ENCODE measurements around the gene CNPY4.

The CNPY4 gene

GRCh38 chr7:100124301-100125230 lies 5.1 kb downstream of the CNPY4 start:
- TF ChIP-seq, protein P1, sequence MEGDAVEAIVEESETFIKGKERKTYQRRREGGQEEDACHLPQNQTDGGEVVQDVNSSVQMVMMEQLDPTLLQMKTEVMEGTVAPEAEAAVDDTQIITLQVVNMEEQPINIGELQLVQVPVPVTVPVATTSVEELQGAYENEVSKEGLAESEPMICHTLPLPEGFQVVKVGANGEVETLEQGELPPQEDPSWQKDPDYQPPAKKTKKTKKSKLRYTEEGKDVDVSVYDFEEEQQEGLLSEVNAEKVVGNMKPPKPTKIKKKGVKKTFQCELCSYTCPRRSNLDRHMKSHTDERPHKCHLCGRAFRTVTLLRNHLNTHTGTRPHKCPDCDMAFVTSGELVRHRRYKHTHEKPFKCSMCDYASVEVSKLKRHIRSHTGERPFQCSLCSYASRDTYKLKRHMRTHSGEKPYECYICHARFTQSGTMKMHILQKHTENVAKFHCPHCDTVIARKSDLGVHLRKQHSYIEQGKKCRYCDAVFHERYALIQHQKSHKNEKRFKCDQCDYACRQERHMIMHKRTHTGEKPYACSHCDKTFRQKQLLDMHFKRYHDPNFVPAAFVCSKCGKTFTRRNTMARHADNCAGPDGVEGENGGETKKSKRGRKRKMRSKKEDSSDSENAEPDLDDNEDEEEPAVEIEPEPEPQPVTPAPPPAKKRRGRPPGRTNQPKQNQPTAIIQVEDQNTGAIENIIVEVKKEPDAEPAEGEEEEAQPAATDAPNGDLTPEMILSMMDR (IDR thresholded peaks at IDR 0.05) = no peak

GRCh38 chr7:100126239-100126930 lies 7.0 kb downstream of the CNPY4 start:
- TF ChIP-seq, protein P1 (IDR thresholded peaks at IDR 0.05) = no peak

DNA sequence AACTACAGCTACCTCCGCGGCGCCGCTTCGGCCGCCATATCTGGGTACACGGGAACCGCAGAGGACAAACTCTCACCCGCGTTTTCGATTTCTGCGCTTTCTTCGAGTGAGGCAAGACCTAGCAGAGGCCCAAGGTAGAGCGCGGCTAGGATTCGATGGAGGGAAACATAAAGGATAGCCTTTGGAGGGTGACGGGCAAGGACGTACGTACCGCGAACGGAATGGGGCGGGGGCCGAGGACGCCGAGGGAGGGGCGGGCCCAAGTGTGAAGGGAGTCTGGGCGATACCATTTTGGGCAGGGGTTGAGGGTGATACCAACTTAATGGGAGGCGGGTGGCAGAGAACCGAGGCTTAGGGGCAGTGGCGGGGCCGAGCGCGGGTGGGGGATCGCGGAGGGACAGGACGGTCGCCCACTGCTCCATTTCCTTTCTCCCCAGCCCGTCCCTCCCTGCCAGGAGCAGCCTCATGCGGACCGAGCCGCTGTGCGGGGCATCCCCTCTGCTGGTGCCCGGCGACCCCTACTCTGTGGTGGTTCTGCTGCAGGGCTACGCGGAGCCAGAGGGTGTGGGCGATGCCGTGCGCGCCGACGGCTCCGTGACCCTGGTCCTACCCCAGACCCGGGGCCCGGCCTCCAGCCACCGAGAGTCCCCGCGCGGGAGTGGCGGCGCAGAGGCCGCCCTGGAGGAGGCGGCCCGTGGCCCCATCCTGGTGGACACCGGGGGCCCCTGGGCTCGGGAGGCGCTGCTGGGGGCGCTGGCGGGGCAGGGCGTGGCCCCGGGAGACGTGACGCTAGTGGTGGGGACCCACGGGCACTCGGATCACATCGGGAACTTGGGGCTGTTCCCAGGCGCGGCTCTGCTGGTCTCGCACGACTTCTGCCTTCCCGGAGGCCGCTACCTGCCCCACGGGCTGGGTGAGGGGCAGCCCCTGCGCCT lies 7.8 kb downstream of the CNPY4 start, which contains the start of gene MBLAC1:
TSS of gene MBLAC1 (plus strand) at position 37 of the 935 bp plus-strand sequence. CDS start at position 466, 429 bp downstream.
- TF ChIP-seq, protein P1 (IDR thresholded peaks at IDR 0.05) = no peak

GRCh38 chr7:100127866-100128636 lies 8.6 kb downstream of the CNPY4 start:
- TF ChIP-seq, protein P1 (IDR thresholded peaks at IDR 0.05) = no peak

DNA sequence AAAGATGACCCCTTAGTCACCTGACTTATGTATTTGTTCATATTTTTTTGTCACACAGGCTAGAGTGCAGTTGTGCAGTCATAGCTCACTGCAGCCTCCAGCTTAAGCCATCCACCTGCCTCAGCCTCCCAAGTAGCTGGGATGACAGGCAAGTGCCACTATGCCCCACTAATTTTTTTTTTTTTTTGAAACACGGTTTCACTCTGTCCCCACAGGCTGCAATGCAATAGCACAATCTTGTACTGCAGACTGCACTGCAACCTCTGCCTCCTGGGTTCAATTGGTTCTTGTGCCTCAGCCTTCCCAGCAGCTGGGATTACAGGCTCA lies 9.2 kb downstream of the CNPY4 start:
- TF ChIP-seq, protein P1 (IDR thresholded peaks at IDR 0.05) = no peak

GRCh38 chr7:100130608-100131453 lies 11.4 kb downstream of the CNPY4 start:
- TF ChIP-seq, protein P1 (IDR thresholded peaks at IDR 0.05) = peak; percentile 81

Data from LNCAP (cell line).